ENCODE results near the gene CHST5. TPM values are rescaled to one million over a fixed set of nuclear protein-coding genes. Genes with fewer than 3 reads are reported as not detected.

Gene CHST5
- total and polyA plus RNA-seq, 9 of the 15 experiments (the other 6 are each of a cell fraction or from before 2014, with no cell fraction given): 0.06 to 0.21 (median 0.14) TPM; not detected in 5

DNA sequence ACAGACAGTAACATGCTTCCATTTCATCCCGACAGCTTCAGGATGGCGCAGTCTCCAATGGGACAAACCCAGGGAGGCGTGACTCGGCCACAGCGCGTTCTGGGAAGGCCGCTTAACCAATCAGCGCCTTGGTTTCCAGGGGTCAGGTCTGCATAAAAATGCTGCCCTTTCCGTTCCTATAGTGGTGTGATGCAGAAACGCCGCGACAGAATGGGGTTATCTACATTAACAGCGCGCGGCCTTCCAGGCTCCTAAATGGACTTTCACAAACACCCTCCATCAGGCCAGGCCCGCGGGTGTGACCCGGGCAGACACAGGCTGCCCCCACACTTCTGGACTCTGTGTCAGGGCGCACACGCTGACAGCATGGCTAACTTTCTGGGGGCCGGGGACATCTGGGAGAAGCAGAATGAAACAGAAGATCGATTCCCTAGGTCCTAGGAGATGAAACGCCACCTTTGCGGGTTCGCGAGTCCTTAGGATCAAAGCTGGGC, 19.4 kb upstream of the CHST5 start (continued):
- TF ChIP-seq, protein P1, sequence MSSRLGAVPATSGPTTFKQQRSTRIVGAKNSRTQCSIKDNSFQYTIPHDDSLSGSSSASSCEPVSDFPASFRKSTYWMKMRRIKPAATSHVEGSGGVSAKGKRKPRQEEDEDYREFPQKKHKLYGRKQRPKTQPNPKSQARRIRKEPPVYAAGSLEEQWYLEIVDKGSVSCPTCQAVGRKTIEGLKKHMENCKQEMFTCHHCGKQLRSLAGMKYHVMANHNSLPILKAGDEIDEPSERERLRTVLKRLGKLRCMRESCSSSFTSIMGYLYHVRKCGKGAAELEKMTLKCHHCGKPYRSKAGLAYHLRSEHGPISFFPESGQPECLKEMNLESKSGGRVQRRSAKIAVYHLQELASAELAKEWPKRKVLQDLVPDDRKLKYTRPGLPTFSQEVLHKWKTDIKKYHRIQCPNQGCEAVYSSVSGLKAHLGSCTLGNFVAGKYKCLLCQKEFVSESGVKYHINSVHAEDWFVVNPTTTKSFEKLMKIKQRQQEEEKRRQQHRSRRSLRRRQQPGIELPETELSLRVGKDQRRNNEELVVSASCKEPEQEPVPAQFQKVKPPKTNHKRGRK (tag; IDR thresholded peaks at IDR 0.05): no peak
- TF ChIP-seq ZNF79 (CRISPR knock-in tag; IDR thresholded peaks at IDR 0.05; ENCODE audit: low read depth) (no peak), ARID1B (IDR thresholded peaks at IDR 0.05) (no peak), CREB5 (CRISPR knock-in tag; IDR thresholded peaks at IDR 0.05) (no peak), CEBPG (CRISPR knock-in tag; IDR thresholded peaks at IDR 0.05) (no peak), CEBPG (tag; conservative IDR thresholded peaks at IDR 0.05 in 1 of 2, IDR thresholded peaks at IDR 0.05 in 1 of 2) (no peak), HLTF (IDR thresholded peaks at IDR 0.05) (no peak), CREB1 (IDR thresholded peaks at IDR 0.05) (peak; percentile 95), CREB1 (CRISPR knock-in tag; IDR thresholded peaks at IDR 0.05) (peak; percentile 95), ZNF507 (tag; conservative IDR thresholded peaks at IDR 0.05) (no peak), MEF2A (IDR thresholded peaks at IDR 0.05; ENCODE audit: control insufficient read depth, low read depth, low read length) (no peak), BDP1 (IDR thresholded peaks at IDR 0.05; ENCODE audit: insufficient read depth, insufficient read length) (no peak), ZNF696 (CRISPR knock-in tag; conservative IDR thresholded peaks at IDR 0.05) (no peak), ETV6 (IDR thresholded peaks at IDR 0.05; ENCODE audit: borderline replicate concordance in 1 of 2, low read depth in 2 of 2, low read length in 1 of 2) (no peak), ETV6 (CRISPR knock-in tag; IDR thresholded peaks at IDR 0.05; ENCODE audit: borderline replicate concordance) (no peak)
- TF ChIP-seq, protein P2, sequence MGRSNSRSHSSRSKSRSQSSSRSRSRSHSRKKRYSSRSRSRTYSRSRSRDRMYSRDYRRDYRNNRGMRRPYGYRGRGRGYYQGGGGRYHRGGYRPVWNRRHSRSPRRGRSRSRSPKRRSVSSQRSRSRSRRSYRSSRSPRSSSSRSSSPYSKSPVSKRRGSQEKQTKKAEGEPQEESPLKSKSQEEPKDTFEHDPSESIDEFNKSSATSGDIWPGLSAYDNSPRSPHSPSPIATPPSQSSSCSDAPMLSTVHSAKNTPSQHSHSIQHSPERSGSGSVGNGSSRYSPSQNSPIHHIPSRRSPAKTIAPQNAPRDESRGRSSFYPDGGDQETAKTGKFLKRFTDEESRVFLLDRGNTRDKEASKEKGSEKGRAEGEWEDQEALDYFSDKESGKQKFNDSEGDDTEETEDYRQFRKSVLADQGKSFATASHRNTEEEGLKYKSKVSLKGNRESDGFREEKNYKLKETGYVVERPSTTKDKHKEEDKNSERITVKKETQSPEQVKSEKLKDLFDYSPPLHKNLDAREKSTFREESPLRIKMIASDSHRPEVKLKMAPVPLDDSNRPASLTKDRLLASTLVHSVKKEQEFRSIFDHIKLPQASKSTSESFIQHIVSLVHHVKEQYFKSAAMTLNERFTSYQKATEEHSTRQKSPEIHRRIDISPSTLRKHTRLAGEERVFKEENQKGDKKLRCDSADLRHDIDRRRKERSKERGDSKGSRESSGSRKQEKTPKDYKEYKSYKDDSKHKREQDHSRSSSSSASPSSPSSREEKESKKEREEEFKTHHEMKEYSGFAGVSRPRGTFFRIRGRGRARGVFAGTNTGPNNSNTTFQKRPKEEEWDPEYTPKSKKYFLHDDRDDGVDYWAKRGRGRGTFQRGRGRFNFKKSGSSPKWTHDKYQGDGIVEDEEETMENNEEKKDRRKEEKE (IDR thresholded peaks at IDR 0.05; ENCODE audit: borderline replicate concordance in 1 of 2, control insufficient read depth in 1 of 2, low read depth in 2 of 2, low read length in 1 of 2): no peak

All from K562 (cell line).